HG02852 (cell line): ENCODE results near the gene EIF4E2.
"Not testable (repeated sequence)": the region's sequence is repeated elsewhere in the genome, so short reads cannot be mapped to it uniquely, and the experiment has no call there.

Experiments
- ATAC-seq: cut with Tn5 transposase; IDR thresholded peaks from one replicate; pipeline ENCODE4 v1.9.1; 2021; ENCODE audit warnings: mild to moderate bottlenecking, moderate library complexity; ENCODE audit not compliant: unreplicated experiment

Gene EIF4E2

DNA sequence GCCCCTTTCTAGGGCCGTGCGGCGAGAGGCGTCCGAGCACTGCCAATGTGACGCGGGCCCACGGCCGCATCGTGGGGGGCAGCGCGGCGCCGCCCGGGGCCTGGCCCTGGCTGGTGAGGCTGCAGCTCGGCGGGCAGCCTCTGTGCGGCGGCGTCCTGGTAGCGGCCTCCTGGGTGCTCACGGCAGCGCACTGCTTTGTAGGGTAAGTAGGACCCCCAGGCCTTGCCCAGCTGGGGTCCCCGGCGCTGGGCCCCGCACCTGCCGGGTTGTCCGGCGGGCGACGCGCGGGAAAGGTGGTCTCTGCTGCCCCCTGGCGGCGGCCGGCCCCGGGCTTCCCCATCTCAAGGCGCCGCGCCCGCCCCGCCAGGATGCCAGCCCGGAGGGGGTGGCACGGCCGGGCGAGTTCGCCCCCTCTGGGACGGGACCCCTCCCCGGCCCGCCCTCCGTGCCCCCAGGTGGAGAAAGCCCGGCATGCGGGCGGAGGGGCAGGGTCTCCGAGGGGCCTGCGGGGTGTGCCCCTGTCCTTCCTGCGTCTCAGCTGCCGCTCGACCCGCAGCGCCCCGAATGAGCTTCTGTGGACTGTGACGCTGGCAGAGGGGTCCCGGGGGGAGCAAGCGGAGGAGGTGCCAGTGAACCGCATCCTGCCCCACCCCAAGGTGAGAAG is 28.4 kb upstream of the EIF4E2 start:
- no peak for ATAC-seq

DNA sequence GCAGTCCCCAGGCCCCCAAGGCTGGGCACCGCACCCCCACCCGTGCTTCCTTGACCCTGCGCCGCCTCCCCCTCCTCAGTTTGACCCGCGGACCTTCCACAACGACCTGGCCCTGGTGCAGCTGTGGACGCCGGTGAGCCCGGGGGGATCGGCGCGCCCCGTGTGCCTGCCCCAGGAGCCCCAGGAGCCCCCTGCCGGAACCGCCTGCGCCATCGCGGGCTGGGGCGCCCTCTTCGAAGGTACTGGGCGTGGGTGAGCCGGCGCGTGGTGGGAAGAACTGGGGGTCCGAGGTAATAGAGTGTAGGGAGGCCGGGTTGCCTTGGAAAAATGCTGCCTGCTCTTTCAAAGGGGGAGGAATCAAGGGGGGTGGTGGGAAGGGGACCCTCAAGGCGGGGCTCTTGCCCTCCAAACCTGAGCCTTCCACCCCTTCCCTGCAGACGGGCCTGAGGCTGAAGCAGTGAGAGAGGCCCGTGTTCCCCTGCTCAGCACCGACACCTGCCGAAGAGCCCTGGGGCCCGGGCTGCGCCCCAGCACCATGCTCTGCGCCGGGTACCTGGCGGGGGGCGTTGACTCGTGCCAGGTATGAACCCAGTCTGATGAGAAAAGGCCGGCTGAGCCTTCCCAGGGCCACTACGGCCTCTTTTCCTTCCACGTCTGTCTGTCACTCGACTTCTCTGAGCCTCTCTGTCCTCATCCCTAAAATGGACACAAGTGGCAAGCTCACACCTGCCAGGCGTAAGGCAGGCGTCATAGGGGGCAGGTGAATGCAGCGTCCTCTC is 27.7 kb upstream of the EIF4E2 start:
- no peak for ATAC-seq

DNA sequence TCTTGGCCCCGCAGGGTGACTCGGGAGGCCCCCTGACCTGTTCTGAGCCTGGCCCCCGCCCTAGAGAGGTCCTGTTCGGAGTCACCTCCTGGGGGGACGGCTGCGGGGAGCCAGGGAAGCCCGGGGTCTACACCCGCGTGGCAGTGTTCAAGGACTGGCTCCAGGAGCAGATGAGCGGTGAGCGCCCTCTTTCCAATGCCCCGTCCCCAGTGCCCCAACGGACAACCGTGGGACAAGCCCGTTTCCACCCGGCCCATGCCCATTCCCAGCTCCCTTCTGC is 27.1 kb upstream of the EIF4E2 start:
- ATAC-seq: no peak

DNA sequence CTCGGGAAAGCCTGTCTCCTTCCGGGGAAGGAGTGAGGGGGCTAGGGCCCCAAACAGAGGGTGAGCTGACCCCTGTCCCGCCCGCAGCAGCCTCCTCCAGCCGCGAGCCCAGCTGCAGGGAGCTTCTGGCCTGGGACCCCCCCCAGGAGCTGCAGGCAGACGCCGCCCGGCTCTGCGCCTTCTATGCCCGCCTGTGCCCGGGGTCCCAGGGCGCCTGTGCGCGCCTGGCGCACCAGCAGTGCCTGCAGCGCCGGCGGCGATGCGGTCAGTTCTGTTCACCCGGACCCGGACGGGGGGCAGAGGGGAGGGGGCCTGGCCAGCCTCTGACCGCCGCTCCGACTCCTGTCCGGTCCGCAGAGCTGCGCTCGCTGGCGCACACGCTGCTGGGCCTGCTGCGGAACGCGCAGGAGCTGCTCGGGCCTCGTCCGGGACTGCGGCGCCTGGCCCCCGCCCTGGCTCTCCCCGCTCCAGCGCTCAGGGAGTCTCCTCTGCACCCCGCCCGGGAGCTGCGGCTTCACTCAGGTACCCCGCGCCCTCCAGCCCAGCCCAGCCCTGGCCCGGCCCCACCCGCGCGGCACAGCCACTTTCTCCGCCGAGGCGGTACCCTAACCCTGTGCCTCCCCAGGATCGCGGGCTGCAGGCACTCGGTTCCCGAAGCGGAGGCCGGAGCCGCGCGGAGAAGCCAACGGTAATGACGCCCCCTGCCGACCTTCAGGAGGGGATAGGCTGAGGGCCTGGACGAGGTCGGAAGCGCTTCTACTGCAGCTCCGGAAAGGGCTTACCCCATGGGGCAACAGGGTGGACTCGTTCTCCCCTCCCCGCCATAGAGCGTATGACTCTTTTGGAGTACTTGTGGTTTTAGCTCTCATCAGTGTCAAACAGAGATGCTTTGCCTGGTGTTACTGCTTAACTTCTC is 26.5 kb upstream of the EIF4E2 start:
- no peak for ATAC-seq

DNA sequence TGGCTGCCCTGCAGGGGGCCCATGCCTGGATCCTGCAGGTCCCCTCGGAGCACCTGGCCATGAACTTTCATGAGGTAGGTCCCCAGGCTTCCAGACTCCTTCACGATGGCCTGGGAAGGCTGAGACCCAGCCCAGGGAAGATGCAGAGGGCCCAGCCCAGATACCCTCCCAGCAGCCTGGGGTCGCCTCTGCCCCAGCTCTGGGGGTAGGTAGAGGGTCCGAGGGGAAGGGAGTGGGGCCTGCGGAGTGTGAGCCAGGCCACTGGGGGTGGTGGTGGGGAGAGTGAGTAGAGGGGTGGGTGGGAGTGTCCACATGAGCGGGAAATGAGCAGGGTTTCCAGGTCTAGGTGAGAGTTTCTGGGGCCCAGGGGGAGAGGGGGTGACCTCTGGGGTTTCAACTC is 25.7 kb upstream of the EIF4E2 start:
- no peak for ATAC-seq

DNA sequence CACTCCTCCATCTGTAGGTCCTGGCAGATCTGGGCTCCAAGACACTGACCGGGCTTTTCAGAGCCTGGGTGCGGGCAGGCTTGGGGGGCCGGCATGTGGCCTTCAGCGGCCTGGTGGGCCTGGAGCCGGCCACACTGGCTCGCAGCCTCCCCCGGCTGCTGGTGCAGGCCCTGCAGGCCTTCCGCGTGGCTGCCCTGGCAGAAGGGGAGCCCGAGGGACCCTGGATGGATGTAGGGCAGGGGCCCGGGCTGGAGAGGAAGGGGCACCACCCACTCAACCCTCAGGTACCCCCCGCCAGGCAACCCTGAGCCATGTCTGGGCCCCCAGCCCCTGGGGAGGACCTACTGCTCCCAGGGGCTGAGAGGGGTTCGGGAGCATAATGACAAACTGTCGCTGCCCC is 25.3 kb upstream of the EIF4E2 start:
- ATAC-seq: no peak

DNA sequence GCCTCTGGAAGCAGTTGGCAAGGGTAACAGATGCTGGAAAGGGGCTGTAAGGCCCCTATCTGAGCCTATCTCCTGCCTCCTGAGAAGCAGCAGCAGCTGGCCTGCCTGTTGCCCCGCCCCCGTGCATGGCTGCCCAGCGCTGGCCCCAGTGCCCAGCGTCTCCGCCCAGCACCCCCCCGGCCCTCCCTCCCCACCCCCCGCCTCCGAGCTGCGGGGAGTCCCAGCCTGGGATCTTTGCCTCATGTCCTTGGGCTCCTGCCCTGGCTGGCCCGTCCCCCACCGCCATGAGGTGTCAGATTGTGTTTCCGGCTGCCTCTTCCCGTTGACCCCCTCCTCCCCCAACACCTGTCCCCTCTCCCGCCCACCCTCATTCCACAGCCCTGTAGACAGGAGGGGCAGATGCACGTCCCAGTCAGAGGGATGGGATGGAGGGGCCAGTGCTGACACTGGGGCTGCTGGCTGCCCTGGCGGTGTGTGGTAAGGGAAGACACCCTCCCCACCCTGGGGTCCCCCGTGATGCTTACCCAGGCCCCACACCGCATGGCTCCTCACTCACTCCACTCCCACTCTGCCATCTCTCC is 24.6 kb upstream of the EIF4E2 start, which contains the start of gene CHRND:
Gene CHRND (plus strand): TSS at position 370 of the 581 bp plus-strand sequence. CDS start 56 bp downstream, at position 426.
- ATAC-seq: no peak

DNA sequence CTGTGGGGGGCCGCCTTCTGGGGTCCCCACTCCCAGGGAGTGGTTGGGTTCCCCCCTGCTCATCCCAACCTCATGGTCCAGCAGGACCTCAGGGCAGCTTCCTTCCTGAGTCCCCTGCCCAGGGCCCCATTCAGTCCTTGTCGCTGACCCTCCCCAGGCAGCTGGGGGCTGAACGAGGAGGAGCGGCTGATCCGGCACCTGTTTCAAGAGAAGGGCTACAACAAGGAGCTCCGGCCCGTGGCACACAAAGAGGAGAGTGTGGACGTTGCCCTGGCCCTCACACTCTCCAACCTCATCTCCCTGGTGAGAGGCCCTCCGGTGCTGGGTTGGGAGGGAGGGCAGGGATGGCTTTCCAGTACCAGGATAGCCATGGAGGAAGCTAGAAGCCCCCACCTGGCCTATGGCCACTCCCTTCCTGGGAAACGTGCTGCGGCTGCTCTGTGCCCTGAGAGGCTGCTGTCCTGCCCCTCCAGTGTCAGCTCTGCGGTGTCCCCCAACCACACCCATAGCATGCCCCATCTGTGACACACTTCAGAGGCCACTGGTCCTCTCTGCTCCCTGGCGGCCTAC is 24.0 kb upstream of the EIF4E2 start:
- no peak for ATAC-seq

DNA sequence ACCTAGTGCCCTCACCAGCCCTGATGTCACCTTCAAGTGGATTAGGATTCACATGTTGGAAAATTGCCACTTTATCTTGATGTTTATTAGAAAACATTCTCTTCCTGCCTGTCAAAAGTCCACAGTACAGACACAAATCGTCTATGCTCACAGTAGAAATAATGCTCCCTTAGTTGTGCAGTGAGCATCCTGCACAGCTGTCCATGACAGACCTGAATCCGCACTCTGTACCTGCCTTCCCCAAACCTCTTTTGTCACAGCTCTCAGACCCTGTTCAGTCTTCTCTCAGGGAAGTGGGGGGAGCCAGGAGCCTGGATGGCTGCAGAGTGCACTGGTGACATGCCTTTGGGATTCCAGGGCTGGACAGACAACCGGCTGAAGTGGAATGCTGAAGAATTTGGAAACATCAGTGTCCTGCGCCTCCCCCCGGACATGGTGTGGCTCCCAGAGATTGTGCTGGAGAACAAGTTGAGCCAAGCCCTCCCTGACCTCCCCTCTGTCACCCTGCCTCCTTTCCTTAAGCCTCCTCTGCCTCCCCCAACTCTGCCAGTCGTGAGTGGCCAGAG is 22.5 kb upstream of the EIF4E2 start:
- ATAC-seq: no peak

DNA sequence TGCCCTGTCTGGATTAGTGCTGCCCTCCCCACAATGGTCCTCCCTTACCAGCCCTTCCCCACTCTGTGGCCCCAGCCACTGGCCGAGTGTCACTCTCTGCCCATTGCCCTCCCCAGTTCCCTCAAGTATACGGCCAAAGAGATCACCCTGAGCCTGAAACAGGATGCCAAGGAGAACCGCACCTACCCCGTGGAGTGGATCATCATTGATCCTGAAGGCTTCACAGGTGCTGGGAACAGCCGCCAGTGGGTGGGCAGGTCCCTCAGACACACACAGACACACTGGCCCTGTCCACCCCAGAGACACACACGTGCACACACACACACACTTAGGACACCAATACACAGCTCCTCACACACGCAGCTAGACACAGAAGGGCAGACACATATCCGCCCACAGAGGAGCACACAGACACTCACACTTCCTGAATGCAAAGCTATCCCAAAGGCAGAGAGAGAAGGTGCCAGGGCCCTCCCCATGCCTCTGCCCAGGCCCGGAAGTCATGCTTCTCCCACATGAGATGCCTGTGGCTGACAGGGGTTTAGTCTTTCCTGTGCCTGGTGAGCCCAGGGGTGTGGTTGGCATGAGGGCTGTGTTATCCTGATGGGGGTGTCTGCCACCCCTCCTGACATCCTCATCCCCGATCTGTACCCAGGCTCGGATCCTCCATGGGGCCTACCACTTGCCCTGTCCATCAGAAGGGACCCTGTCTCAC is 21.6 kb upstream of the EIF4E2 start:
- no peak for ATAC-seq

DNA sequence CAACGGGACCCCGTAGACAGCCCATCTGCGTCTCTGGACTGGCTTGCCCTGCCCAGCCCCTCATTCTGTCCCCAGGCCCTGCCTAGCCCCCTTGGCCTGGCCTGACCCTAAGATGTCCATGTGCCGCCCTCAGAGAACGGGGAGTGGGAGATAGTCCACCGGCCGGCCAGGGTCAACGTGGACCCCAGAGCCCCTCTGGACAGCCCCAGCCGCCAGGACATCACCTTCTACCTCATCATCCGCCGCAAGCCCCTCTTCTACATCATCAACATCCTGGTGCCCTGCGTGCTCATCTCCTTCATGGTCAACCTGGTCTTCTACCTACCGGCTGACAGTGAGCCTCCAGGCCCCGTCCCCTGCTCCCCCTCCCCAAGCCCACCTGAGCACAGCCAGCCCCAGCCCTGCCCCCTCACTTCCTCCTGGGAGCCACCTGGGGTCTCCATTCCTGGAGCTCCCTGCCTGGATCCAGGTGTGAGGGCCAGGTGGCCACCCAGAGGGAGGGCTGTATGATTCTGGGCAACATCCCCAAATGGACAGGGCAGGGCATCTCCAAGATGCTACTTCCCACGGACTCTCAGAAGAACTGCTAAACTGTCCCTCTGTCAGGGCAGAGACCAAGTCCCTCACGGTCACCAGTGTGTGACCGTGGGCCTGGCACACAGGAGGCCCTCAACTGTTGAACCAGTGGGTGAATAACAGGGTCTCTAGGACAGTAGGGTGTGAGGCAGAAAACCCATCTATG is 20.5 kb upstream of the EIF4E2 start:
- ATAC-seq: no peak

DNA sequence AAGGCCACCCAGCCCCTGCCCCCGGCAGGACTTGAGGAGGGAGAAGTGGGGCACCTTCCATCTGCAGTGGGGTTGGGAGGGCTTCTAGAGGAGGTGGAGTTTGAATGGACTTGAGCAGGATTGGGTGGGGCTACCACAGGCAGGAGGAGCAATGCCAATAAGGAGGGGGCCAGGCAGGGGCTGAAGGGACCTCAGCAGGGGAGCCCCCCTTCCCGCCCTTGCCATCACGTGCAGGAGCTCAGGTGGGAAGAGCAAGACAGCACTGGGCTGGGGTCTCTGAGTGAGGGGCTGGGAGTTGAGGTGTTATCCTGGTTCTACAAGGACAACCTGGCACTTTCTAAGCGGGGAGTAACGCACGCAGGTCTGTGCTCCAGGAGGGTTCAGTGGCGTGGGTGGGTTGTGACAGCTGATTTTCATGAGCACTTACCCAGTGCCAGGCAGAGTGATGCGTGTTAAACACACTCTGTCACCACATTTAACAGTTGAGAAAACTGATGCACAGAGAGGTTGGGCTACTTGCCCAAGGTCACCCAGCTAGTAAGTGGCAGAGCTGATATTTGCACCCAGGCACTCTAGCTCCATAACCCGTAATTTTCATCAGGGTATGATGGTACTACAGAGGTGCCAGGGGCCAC is 19.7 kb upstream of the EIF4E2 start:
- ATAC-seq: no peak

DNA sequence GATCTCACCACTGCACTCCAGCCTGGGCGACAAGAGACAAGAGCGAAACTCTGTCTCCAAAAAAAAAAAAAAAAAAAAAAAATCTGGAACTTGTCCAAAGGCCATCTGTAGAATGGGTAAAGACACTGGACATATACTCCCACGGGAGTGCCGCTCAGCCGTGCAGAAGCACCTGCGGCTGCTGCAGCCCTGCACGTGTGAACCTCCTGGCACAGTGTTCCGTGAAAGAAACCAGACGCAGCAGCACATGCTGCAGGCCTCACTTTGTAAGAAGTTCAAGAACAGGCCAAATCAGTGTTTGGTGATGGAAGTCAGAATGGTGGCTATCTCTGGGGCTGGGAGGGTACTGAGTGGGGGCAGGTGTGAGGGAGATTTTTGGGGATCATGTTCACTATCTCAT is 18.1 kb upstream of the EIF4E2 start:
- ATAC-seq: no peak

DNA sequence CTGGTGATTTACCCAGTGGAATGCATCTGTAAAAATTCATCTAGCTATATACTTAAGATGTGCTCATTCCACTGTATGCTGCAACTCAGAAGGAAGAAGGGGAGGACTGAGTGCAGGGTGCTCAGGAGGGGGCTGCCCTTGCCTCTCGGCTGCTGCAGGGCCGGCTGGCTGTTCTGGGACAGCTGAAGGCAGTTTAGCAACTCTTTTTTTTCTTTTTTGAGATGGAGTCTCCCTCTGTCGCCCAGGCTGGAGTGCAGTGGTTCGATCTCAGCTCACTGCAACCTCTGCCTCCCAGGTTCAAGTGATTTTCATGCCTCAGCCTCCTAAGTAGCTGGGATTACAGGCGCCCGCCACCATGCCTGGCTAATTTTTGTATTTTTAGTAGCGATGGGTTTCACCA is 17.7 kb upstream of the EIF4E2 start:
- ATAC-seq: not testable (repeated sequence)

DNA sequence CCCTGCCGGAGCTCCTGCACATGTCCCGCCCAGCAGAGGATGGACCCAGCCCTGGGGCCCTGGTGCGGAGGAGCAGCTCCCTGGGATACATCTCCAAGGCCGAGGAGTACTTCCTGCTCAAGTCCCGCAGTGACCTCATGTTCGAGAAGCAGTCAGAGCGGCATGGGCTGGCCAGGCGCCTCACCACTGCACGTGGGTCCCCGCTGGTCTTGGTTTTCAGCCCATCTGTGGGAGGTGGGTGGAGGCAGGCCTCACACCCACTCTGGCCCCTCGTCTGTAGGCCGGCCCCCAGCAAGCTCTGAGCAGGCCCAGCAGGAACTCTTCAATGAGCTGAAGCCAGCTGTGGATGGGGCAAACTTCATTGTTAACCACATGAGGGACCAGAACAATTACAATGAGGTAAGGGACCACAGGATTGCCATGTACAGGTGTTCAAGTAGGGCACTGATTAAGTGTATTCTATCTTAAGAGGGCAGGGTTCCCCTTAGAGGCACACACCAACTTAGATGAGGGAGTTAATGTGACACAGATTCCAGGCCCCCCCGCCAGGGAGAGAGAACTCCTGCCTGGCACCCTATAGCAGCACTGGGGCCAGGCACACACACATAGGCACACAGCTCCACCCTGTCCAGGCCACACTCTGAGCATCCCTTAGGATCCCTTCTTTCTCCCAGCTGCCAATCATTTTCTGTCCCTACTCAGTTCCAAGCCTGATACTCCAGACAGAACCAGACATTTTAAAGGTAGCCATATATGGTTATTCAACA is 16.4 kb upstream of the EIF4E2 start:
- no peak for ATAC-seq

DNA sequence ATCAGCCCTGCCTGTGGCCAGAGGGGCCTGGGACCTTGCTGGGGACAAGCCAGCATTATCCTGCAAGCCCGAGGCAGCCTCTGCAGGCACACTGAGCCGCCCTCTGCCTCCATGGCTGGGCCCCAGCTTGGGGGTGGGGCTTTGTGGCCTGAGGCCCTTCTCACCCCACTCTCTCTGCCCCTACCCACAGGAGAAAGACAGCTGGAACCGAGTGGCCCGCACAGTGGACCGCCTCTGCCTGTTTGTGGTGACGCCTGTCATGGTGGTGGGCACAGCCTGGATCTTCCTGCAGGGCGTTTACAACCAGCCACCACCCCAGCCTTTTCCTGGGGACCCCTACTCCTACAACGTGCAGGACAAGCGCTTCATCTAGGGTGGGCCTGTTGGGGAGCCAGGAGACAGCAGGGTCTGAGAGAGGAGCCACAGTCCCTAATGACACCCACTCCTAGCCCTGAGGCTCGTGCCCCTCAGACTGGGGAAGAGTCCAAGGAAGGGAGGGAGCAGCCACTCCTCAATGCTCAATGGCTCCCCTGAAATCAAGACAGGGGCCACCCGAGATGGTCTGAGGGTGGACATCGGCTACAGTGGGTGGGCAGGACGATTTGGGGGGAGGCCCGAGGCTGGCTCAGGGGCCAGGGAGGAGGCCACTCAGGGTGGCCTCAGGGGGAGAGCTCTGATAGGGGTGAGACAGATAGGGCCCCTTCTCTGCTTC is 15.4 kb upstream of the EIF4E2 start:
- ATAC-seq: no peak

DNA sequence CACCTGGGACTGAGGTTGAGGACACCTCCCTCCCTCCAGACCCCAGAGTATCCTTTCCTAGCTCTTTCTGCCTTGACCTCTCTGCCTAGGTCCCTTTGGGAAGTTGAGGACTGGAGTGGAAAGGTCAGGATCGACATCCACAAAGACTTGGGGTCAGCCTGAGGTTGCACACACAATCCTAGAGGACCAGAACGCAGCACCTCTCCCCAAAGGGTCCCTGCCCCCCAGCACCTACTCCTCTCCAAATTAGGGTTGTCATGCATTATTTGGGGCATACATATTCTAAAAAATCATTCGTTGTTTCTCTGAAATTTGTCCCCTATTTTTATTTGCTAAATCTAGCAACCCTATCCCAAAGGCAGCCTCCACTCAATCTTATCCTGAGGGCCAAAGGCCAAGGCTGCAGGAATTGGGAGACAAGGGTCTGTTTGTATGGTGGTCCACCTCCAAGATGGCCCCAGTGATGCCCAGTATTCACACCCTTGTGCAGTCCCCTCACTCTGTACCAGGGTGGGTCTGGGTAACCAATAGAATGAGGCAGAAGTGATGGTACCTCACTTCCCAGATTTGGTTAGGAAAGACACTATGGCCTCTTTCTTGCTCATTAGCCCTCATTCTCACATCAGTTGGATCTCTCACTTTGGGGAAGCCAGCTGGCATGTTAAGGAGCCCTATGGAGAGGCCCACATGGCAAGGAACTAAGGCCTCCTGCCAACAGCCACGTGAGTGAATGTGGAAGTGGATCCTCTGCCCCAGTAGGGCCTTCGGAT is 14.5 kb upstream of the EIF4E2 start:
- no peak for ATAC-seq
